Activated CD8-positive, alpha-beta memory T cell treated with anti-CD3 and anti-CD28 coated beads for 48 hours (primary cell): ENCODE data around the gene MMS19.

Experiments used
- DNase-seq, 3 experiments: peaks; one replicate each; pipeline ENCODE4 v3.0.0-alpha.2; 2020; ENCODE audit warnings: low read depth in 2 of 3, low spot score in 2 of 3

MMS19 gene

GRCh38 chr10:97464226-97464625 lies 34.0 kb downstream of the MMS19 start:
- no peak for DNase-seq

- DNase-seq, result no peak
Measured at GRCh38 chr10:97463363-97464132, 34.7 kb downstream of the MMS19 start.

- no peak for DNase-seq
Measured at GRCh38 chr10:97462309-97462708, 35.9 kb downstream of the MMS19 start.

- DNase-seq, result no peak
Measured at GRCh38 chr10:97459933-97460332, 38.3 kb downstream of the MMS19 start.

GRCh38 chr10:97459111-97459510 lies 39.1 kb downstream of the MMS19 start:
- no peak for DNase-seq

- DNase-seq, result no peak
Measured at GRCh38 chr10:97456686-97457065, 41.5 kb downstream of the MMS19 start.

- no peak for DNase-seq
Measured at GRCh38 chr10:97456034-97456685, 42.1 kb downstream of the MMS19 start.

GRCh38 chr10:97454330-97455036 lies 43.7 kb downstream of the MMS19 start:
- DNase-seq, result no peak

GRCh38 chr10:97452352-97452751 lies 45.9 kb downstream of the MMS19 start:
- no peak for DNase-seq

- no peak for DNase-seq
Measured at GRCh38 chr10:97451605-97452004, 46.6 kb downstream of the MMS19 start.

GRCh38 chr10:97450828-97451227 lies 47.4 kb downstream of the MMS19 start:
- DNase-seq, result no peak

- DNase-seq, result peak; percentile 76 to 82 (median 78)
Measured at GRCh38 chr10:97445722-97446639, 52.2 kb downstream of the MMS19 start, which contains the start of the genes EXOSC1 and ZDHHC16. Gene EXOSC1, minus strand, starts transcription at chr10:97446006. Its CDS starts 21 bp downstream, at chr10:97445985. Gene ZDHHC16, plus strand, starts transcription at chr10:97446175. Its CDS starts 5,501 bp downstream, at chr10:97451676.

GRCh38 chr10:97445357-97445721 lies 52.9 kb downstream of the MMS19 start:
- no peak for DNase-seq

- no peak for DNase-seq
Measured at GRCh38 chr10:97444212-97444611, 54.0 kb downstream of the MMS19 start.

GRCh38 chr10:97442277-97442676 lies 55.9 kb downstream of the MMS19 start:
- DNase-seq, result no peak

- no peak for DNase-seq
Measured at GRCh38 chr10:97435211-97435610, 63.0 kb downstream of the MMS19 start.

- DNase-seq, result no peak
Measured at GRCh38 chr10:97434557-97434956, 63.7 kb downstream of the MMS19 start.

- no peak for DNase-seq
Measured at GRCh38 chr10:97434055-97434454, 64.2 kb downstream of the MMS19 start.

GRCh38 chr10:97428572-97428981 lies 69.6 kb downstream of the MMS19 start:
- DNase-seq, result no peak

GRCh38 chr10:97427571-97428179 lies 70.5 kb downstream of the MMS19 start:
- no peak for DNase-seq
